Measurements from ENCODE around the gene ARHGAP1.
"Not testable (repeated sequence)": the region's sequence is repeated elsewhere in the genome, so short reads cannot be mapped to it uniquely, and the experiment has no call there.

The ARHGAP1 gene

DNA sequence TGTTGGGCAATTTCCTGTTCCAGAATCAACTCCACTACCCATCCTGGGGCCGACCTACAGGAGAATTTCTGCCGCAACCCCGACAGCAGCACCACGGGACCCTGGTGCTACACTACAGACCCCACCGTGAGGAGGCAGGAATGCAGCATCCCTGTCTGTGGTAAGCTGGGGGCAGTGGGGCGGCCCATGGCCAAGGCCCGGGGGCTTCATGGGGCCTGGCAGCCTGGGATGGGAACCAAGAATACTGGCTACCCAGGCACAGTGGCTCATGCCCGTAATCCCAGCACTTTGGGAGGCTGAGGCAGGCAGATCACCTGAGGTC is 22.9 kb upstream of the ARHGAP1 start:
- DNase-seq (ENCODE audit: low spot score): no peak

DNA sequence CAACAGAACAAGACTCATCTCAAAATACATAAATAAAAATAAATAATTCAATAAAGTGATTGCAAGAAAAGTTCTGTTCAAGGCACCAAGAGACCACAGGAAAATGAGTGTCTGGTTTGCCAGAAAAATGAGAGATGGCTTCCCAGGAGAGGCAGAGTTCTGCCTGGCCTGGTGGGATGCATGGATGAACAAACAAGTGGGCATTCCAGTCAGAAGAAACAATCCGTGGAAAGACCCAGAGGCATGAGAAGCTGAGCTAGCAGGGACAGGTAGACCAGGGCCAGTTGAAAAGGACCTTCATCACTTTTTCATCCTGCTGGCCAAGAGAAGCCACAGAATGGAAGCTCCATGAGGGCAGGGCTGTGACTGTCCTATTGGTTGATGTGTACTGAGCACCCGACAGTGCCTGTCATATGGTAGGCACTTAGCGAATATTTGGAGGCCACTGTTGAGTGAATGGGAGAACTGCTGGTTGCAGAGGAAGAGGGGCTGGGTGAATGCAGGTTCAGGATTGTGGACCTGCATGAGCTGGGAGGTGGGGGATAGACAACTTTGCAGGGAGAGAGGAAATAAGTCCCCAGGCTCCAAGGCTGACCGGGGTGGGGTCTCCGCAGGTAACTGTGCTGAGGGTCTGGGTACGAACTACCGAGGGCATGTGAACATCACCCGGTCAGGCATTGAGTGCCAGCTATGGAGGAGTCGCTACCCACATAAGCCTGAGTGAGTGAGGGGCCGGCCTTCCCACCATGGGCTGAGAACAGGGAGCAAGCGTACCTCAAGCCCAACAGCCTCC is 22.3 kb upstream of the ARHGAP1 start:
- DNase-seq (ENCODE audit: low spot score): no peak

DNA sequence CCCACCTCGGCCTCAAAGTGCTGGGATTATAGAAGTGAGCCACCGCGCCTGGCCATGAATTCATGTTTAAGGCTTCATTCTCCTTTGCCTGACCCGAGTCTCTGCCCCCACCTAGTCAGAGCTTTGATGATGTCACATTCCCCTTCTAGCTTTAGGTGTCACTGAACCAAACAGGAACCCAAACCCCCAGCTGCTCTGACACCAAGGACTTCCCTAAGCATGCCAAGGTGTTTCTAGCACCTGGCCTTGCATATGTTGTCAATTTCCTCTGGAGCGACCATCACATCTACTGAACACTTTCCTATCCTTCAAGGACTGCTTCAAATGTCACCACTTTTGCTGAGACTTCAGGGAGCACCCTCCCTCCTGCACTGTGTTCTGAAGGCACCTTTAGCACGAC is 20.9 kb upstream of the ARHGAP1 start:
- DNase-seq (ENCODE audit: low spot score): no peak

DNA sequence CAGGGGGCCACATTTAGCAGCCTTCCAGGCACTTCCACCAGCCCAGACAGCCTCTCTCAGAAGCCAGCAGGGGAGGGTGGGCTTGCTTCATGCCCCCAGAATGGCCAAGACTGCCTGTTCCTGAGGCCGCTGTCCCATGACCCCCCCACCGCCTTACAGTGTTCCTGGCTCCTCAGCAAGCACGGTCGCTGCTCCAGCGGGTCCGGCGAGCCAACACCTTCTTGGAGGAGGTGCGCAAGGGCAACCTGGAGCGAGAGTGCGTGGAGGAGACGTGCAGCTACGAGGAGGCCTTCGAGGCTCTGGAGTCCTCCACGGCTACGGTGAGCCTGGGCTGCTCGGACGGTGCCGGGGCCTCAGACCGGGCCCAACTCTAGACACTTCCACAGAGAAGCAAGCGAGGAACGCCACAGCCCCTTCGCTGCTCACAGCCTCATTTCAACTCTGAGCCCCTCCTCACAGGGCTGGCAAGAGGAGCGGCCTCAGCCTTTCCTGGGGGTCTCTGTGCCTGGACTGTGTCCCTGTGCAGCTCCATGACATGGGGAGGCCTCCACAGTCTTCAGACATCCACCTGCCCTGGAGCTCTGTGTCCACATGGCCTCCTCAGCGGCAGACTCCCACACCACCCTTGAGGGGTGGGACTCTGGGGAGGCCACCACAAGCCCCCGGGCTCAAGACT is 19.3 kb upstream of the ARHGAP1 start:
- no peak for DNase-seq (ENCODE audit: low spot score)

DNA sequence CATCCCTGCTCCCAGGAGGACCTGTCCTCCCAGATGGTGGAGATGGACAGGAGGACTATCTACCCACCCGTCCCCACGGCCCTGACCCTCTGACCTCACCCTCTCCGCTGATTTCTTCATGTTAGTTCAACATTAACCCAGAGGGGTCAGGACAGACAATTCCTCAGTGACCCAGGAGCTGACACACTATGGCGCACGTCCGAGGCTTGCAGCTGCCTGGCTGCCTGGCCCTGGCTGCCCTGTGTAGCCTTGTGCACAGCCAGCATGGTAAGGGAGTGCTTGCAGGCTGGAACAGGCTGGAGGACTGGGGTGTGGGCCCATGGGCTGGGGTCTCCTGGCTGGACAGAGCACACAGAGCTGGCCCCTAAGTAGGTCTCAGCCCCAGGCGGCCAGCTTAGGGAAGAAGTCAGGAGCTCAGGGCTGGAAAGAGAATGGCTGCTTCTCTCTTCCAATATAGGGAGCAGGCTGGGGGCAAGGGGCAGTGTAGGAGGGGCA is 18.7 kb upstream of the ARHGAP1 start, which contains the start of gene F2:
Gene F2 (plus strand): TSS at position 166 of the 495 bp plus-strand sequence. CDS start 23 bp downstream, at position 189.
- DNase-seq (ENCODE audit: low spot score): no peak

DNA sequence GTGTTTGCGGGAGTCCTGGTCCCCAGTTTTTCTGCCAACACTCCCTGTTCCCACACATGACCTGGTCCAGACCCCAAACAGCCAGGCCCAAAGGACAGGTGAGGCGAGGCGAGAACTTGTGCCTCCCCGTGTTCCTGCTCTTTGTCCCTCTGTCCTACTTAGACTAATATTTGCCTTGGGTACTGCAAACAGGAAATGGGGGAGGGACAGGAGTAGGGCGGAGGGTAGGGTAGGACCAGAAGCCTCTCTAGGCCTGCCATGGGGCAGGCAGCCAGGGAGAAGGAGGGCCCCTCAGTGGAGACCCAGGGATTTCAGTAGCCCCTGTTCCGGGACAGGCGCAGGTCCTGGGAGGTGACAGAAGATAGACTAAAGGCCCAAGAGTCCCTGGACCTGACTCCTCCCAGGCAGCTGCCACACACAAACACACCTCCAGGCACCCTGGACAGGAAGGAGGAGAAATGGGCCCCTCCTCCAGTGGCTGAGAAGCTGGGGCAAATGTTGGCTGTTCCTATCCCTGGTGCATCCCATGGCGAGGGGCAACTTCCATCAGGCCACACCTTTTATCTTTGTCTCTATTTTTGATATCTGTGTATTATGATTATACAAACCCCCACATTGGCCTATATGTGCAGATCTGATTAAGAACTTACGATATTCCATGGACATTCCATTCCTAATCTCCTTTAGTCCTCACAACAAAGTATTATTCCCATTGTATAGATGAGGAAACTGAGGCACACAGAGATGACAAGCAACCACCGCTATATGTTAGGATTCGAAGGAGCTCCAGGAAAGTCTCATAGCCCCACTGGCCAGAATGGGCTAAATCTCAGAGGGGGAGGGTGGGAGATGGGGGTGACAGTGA is 18.0 kb upstream of the ARHGAP1 start:
- no peak for DNase-seq (ENCODE audit: low spot score)

DNA sequence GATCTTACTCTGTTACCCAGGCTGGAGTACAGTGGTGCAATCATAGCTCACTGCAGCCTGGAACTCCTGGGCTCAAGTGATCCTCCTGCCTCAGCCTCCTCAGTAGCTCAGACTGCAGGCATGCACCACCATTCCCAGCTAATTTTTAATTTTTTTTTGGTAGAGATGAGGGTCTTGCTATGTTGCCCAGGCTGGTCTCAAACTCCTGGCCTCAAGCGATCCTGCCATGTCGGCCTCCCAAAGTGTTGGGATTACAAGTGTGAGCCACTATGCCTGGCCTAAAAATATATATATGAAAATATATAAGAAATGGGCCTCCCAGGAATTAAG is 17.4 kb upstream of the ARHGAP1 start:
- DNase-seq (ENCODE audit: low spot score): not testable (repeated sequence)

DNA sequence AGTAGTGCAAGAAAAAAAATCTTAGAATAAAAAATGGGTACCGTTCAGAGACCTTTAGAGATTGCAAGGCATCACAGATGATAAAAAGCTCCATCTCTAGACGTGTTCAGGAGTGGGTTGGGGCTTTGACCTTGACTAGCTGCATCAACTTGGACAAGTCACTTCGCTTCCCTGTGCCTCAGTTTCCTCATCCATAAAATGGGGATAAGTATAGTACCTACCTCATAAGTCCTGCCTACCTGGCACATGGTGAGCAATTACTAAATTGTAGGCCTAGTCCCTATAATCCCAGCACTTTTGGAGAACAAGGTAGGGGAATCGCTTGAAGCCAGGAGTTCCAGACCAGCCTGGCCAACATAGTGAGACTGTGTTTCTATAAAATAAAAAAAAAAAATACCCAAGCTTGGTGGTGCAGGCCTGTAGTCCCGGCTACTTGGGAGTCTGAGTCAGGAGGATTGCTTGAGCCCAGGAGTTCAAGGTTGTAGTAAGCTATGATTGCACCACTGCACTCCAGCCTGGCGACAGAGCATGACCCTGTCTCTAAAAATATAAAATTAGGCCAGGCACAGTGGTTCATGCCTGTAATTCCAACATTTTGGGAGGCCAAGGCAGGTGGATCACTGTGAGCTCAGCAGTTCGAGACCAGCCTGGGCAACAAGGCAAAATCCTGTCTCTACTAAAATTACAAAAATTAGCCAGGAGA is 12.6 kb upstream of the ARHGAP1 start:
- DNase-seq (ENCODE audit: low spot score): no peak

DNA sequence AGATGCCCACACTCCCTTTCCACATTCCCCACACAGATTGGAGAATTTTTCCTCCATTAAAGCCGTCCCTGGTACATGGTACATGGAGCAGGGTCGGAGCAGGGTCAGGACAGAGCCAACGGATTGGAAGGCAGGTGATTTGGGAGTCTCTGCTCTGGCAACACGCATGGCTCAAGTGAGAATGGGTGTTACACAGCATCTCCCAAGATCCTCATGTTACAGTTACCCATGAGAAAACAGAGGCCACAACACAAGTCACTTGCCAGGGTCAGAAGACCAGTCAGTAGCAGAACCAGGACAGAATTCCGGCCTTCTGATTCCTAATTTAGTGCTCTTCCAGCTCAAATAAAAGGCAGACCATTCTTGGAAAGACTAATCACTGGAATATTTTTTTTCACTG is 10.9 kb upstream of the ARHGAP1 start:
- no peak for DNase-seq (ENCODE audit: low spot score)

DNA sequence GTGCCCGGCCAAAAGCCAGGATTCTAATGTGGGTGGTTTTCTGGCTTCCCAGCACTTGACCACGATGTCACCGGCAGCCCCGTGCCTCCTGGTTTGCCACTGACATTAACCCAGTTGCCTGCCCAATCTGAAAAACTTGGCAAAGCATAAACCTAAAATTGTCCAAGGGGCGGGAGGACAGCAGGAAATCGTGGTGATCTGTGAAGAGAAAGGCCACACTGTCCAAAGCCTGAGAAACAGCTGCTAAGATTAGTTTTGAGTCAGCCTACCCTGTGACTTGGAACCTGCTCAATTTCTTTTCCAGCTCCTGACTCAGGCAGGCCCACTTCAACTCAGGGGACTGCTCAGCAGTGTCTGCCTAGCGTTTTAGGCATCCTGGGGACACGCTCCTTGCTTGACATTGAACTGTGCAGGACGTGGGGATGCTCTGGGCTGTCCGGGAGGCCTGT is 10.4 kb upstream of the ARHGAP1 start:
- DNase-seq (ENCODE audit: low spot score): no peak

DNA sequence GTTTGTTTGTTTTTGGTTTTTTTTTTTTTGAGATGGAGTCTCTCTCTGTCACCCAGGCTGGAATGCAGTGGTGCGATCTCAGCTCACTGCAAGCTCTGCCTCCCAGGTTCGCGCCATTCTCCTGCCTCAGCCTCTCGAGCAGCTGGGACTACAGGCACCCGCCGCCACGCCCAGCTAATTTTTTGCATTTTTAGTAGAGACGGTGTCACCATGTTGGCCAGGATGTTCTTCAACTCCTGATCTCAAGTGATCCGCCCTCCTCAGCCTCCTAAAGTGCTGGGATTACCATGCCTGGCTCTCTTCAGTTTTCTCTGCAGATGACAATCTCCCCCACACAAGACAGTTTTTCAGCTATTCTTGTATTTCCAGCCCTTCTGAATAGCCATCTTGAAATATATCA is 8.9 kb upstream of the ARHGAP1 start:
- not testable (repeated sequence) for DNase-seq (ENCODE audit: low spot score)

DNA sequence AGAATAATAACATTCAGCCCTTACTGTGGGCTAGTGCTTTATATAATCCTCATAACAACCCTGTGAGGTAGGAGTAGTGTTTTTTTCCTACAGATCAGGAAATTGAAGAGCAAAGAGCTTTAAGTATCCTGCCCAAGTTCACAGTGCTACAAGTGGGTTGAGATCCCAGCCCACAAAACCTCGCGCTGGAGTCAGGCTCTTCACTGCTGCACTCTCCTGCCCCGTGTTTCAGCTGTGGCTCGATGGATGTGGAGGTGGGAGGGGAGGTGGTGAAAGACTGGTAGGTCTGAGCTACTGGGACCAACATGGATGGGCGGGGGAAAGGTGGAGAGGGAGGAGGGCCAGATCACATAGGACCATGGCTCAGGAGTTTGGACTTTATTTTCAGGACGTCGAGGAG is 6.5 kb upstream of the ARHGAP1 start:
- DNase-seq (ENCODE audit: low spot score): no peak

DNA sequence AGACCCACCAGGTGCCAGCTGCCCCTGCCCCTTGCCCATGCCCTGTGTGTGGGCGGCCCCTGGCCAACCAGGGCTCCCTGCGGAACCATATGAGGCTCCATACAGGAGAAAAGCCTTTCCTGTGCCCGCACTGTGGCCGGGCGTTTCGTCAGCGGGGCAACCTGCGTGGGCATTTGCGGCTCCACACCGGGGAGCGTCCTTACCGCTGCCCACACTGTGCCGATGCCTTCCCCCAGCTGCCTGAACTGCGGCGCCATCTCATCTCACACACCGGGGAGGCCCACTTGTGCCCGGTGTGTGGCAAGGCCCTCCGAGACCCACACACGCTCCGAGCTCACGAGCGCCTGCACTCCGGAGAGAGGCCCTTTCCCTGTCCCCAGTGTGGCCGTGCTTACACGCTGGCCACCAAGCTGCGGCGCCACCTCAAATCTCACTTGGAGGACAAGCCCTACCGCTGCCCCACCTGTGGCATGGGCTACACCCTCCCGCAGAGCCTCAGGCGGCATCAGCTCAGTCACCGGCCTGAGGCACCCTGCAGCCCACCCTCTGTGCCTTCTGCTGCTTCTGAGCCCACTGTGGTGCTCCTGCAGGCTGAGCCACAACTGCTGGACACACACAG is 4.8 kb upstream of the ARHGAP1 start:
- DNase-seq (ENCODE audit: low spot score): no peak

DNA sequence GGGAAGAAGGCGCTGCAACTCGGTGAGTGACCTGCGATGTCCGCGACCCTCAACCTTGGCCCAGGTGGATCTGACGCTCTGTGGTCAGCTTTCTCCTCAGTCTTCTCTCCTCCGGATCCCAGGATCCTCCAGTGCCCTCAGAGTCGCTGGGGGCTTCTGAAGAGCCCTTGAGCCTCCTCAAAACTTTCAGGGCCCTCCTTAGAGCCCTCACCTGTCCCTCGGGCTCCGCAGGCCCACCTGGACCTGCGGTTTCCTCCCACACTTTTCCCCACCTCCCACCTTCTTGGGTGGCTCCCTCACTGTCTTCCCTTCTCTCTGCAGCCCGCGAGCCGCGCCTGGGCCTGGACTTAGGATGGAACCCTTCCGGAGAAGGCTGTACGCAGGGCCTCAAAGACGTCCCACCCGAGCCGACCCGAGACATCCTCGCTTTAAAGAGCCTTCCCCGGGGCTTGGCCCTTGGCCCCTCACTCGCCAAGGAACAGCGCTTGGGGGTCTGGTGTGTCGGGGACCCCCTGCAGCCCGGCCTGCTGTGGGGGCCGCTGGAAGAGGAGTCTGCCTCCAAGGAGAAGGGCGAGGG is 747 bp upstream of the ARHGAP1 start:
- DNase-seq (ENCODE audit: low spot score): no peak

DNA sequence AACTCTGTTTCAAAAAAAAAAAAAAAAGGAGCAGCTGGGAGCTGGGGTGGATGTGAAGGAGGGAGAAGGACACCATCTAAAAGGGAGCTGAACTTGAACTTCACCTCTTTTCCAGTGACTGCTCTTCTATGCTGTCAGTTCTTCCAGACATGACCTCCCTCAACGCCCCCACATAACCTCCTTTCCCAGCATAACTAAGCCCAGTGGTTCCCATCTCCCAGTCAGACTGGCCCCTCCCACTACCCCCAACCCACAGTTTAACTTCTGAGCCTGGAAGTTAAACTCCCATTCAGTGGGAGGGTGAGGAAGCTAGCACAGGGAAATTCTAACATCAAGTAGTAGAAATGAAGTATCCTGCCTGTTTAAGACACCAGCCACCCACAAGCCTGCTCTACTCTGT is 1.8 kb downstream of the ARHGAP1 start:
- DNase-seq (ENCODE audit: low spot score): no peak

DNA sequence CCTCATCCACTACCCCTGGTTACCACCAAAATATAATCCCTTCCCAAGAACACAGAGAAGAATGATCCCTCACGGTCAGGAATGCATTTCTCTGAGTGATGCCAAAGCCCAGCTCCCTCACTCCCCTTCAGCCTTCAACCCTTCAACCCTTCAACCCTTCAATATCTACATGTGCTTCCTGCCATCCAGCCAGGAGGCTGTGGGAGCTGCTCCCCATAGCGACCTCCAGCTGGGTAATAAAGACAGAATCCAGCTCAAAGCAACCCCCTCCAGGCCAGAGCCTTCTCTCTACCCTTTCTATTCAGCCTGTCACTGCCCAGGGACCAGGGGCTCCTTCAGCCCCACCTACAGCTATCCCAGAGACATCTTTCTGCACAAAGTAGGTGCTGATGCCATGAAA is 2.7 kb downstream of the ARHGAP1 start:
- DNase-seq (ENCODE audit: low spot score): no peak

DNA sequence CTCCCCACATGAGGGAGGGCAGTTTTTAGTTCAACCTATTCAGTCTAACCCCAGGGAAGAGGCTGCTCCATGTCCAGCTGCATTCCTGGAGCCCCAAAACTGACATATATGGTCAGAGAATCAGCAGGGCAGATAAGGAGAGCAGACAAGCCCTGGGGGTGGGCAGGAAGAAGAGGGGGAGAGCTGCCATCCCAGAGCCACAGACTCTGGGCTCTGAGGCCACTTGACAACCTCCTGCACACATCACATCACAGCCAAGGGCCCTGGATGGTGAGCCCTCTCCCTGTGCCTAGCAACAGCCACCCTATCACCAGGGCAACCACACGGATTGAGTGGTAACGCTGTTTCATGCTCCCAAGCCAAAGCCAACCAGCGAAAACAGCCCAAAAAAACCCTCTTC is 3.1 kb downstream of the ARHGAP1 start:
- peak; percentile 76 for DNase-seq (ENCODE audit: low spot score)

DNA sequence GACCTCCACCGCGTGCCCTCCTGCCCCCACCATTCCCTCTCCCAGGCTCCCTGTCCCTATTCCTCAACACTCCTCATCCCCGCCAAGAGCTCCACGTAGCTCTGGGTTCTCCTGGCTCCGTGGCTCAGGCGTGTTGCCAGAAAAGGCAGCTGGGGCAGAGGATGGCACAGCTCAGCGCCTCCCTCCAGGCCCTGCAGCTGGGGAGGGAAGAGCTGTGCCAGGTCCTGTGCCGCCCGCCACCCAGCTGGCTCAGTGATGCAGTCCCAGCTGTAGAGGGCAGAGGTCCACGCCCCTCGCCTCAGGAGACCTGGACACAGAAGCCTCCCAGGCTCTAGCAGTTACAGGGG is 4.2 kb downstream of the ARHGAP1 start:
- peak; percentile 98 for DNase-seq (ENCODE audit: low spot score)

DNA sequence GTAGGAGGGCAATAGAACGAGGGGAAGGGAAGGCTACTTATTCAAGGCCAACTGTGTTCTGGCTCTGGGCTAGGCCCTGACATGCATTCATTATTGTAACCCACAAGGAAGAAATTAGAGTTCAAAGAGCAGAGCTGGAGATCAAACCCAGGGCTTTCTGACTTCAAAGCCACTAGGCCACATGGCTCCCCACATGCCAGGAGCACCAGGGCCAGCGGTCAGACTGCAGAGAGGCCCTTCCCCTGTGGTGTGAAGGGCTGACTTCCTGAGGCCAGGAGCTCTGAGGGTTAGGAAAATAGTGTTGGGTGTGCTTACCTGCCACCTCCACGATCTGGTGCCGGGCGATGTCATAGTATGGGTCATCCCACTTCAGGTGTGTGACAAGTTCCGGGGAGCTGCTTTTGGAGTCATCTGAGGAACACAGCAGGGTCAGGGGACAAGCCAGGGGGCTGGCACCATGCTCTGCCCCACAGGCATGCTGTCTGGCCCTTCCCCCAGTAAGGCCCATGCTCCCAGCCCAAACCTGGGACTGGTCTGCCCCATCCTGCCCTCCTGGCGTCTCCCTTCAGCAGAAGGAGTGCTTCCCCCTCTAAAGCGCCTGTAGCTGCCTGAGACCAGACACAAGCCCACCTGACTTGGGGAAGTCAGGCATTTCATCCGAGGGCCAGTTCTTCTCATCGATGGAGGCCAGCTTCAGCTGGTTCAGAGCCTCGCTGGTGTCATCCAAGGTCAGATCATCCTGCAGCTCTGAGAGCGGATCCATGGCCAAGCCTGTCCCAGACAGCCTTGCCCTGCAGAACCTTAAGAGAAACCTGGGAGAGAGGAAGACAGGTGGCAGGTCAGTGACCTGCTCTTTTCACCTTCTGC is 4.8 kb downstream of the ARHGAP1 start:
- DNase-seq (ENCODE audit: low spot score): no peak

DNA sequence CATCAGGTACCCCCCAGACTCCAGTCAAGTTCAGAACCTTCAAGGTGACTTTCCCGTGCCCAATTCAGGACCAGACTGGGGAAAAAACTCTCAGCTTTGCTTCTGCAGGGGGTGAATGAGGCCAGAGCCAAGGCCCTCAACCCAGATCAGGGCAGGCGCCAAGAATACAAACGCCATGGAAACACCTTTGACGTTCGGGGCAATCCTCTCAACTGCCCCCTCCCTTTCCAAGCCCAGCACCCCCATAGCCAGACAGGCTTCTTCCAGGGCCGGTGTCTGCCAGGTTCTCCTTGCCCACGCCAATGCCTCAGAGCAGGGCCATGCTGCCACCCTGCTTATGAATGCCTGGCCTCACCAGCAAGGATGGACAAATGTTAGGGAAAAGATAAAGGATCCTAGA is 5.8 kb downstream of the ARHGAP1 start:
- peak; percentile 44 for DNase-seq (ENCODE audit: low spot score)

All from globus pallidus (tissue), 1 donor.